Common myeloid progenitor, CD34-positive (primary cell): ENCODE measurements around the gene WDR70.

ENCODE experiments used
- CTCF ChIA-PET: fragments of 350-600 bp; sonication (Branson Sonifier 250); formaldehyde crosslinking; loops from one replicate; lab custom pipeline; 2021; ENCODE audit warnings: antibody characterized with exemption; lab: Charles Lee
- POLR2A ChIA-PET: fragments of 350-600 bp; sonication (Branson Sonifier 250); formaldehyde crosslinking; loops from one replicate; lab custom pipeline; 2021; ENCODE audit warnings: antibody characterized with exemption; lab: Charles Lee
- DNase-seq, 3 donors: peaks; one replicate each; pipeline versions ENCODE4 v3.0.0 to v3.0.0-alpha.2; 2013
- H3K27ac ChIP-seq, 2 experiments: 1 replicate in 1 of 2; 2 replicates in 1 of 2; pipeline ENCODE4 v1.7.0; 2013; ENCODE audit warnings: inconsistent platforms in 2 of 2, low read length in 2 of 2, mild to moderate bottlenecking in 2 of 2, low read depth in 1 of 2, moderate library complexity in 1 of 2; ENCODE audit not compliant: severe bottlenecking in 2 of 2, insufficient read depth in 1 of 2, poor library complexity in 1 of 2
- H3K27me3 ChIP-seq, 5 experiments: replicated peaks in 2 of 5; 1 replicate in 3 of 5; 2 replicates in 2 of 5; pipeline versions ENCODE4 v1.6.1 to v1.7.0; 2013; ENCODE audit warnings: low read length in 4 of 5, mild to moderate bottlenecking in 2 of 5, moderate library complexity in 2 of 5, inconsistent platforms in 1 of 5; ENCODE audit not compliant: insufficient read depth in 5 of 5, control insufficient read depth in 4 of 5
- H3K36me3 ChIP-seq, 4 experiments: 1 replicate in 2 of 4; 2 replicates in 2 of 4; pipeline versions ENCODE4 v1.6.1 to v1.7.0; 2013; ENCODE audit warnings: low read length in 3 of 4, control low read depth in 1 of 4, mild to moderate bottlenecking in 1 of 4; ENCODE audit not compliant: control insufficient read depth in 4 of 4, insufficient read depth in 4 of 4
- H3K4me1 ChIP-seq, 4 experiments: 1 replicate in 3 of 4; 2 replicates in 1 of 4; pipeline versions ENCODE4 v1.6.1 to v1.7.1; 2013; ENCODE audit warnings: low read length in 3 of 4, mild to moderate bottlenecking in 3 of 4, control low read depth in 1 of 4, inconsistent platforms in 1 of 4, moderate library complexity in 1 of 4; ENCODE audit not compliant: control insufficient read depth in 4 of 4, insufficient read depth in 4 of 4; ENCODE audit errors: control extremely low read depth in 1 of 4
- H3K4me3 ChIP-seq, 7 experiments: 1 replicate in 4 of 7; 2 replicates in 3 of 7; pipeline versions ENCODE4 v1.5.1 to v1.7.0; 2013; ENCODE audit warnings: mild to moderate bottlenecking in 7 of 7, low read length in 6 of 7, moderate library complexity in 6 of 7, inconsistent platforms in 2 of 7, low read depth in 2 of 7, control low read depth in 1 of 7; ENCODE audit not compliant: insufficient read depth in 4 of 7, control insufficient read depth in 1 of 7; ENCODE audit errors: extremely low read depth in 1 of 7
- H3K9me3 ChIP-seq, 5 experiments: 1 replicate in 4 of 5; 2 replicates in 1 of 5; pipeline versions ENCODE4 v1.6.1 to v1.7.1; 2013; ENCODE audit warnings: low read length in 4 of 5, mild to moderate bottlenecking in 2 of 5, inconsistent platforms in 1 of 5, low read depth in 1 of 5, moderate library complexity in 1 of 5; ENCODE audit not compliant: control insufficient read depth in 4 of 5, insufficient read depth in 2 of 5; ENCODE audit errors: control extremely low read depth in 1 of 5
- WGBS: methylation state at CpG from one replicate; pipeline ENCODE4 v1.1.5; 2013; ENCODE audit not compliant: insufficient coverage; 5-methylcytosine and 5-hydroxymethylcytosine counted together

WDR70 gene

GRCh38 chr5:37519807-37520206 is 140.7 kb downstream of the WDR70 start:
- peaks cover 1 to 12% (median 7%) of the 10 kb centered on the region in 5 experiments for H3K9me3 ChIP-seq
- no peak overlapping the region for H3K4me3 ChIP-seq
- no peaks in the 10 kb centered on the region for H3K4me1 ChIP-seq
- CTCF ChIA-PET = no interaction called here
- POLR2A ChIA-PET = no interaction called here
- H3K36me3 ChIP-seq = peaks cover 0 to 19% (median 3%) of the 10 kb centered on the region in 4 experiments
- no CpG with 5 or more reads among the region's 1 CpG for whole genome bisulfite sequencing
- no peak overlapping the region for H3K27ac ChIP-seq
- no peaks in the 10 kb centered on the region for H3K27me3 ChIP-seq
- DNase-seq = no peak

- WGBS = no CpG with 5 or more reads among the region's 1 CpG
- DNase-seq = no peak
- Histone ChIP-seq H3K27ac (no peak overlapping the region), H3K4me1 (no peaks in the 10 kb centered on the region), H3K9me3 (peaks cover 1 to 12% (median 7%) of the 10 kb centered on the region in 5 experiments), H3K4me3 (no peak overlapping the region), H3K27me3 (no peaks in the 10 kb centered on the region), H3K36me3 (peaks cover 0 to 19% (median 3%) of the 10 kb centered on the region in 4 experiments)
- ChIA-PET CTCF (no interaction called here), POLR2A (no interaction called here)
Measured at GRCh38 chr5:37520811-37521210, 141.7 kb downstream of the WDR70 start.

GRCh38 chr5:37532976-37533740 is 154.0 kb downstream of the WDR70 start:
- H3K9me3 ChIP-seq = peaks cover 0 to 20% (median 3%) of the 10 kb centered on the region in 5 experiments
- no peaks in the 10 kb centered on the region for H3K27me3 ChIP-seq
- H3K4me1 ChIP-seq = no peaks in the 10 kb centered on the region
- H3K36me3 ChIP-seq = peaks cover 0 to 13% (median 3%) of the 10 kb centered on the region in 4 experiments
- WGBS = 100% methylated on average over 6 of the region's 13 CpGs
- no peak overlapping the region for H3K27ac ChIP-seq
- no peak for DNase-seq
- ChIA-PET POLR2A (no interaction called here), CTCF (no interaction called here)
- H3K4me3 ChIP-seq = no peak overlapping the region

- Histone ChIP-seq H3K4me3 (no peak overlapping the region), H3K27me3 (no peaks in the 10 kb centered on the region), H3K27ac (no peak overlapping the region), H3K9me3 (peaks cover 0 to 20% (median 3%) of the 10 kb centered on the region in 5 experiments), H3K36me3 (peaks cover 0 to 13% (median 3%) of the 10 kb centered on the region in 4 experiments), H3K4me1 (no peaks in the 10 kb centered on the region)
- 98% methylated on average over 4 of the region's 6 CpGs for WGBS
- no peak for DNase-seq
- ChIA-PET CTCF (no interaction called here), POLR2A (no interaction called here)
Measured at GRCh38 chr5:37533851-37534250, 154.7 kb downstream of the WDR70 start.

- ChIA-PET POLR2A (no interaction called here), CTCF (no interaction called here)
- H3K4me1 ChIP-seq = peaks cover 0 to 6% (median 0%) of the 10 kb centered on the region in 4 experiments
- peaks cover 0 to 4% (median under 1%) of the 10 kb centered on the region in 4 experiments for H3K36me3 ChIP-seq
- 95% methylated on average over 3 of the region's 3 CpGs for WGBS
- no peaks in the 10 kb centered on the region for H3K9me3 ChIP-seq
- DNase-seq = no peak
- no peak overlapping the region for H3K4me3 ChIP-seq
- no peak overlapping the region for H3K27ac ChIP-seq
- H3K27me3 ChIP-seq = no peaks in the 10 kb centered on the region
Measured at GRCh38 chr5:37539459-37539858, 160.3 kb downstream of the WDR70 start.

- no peaks in the 10 kb centered on the region for H3K9me3 ChIP-seq
- peaks cover 0 to 4% (median 0%) of the 10 kb centered on the region in 4 experiments for H3K36me3 ChIP-seq
- H3K27ac ChIP-seq = no peak overlapping the region
- H3K4me1 ChIP-seq = peaks cover 0 to 6% (median 0%) of the 10 kb centered on the region in 4 experiments
- WGBS = 86% methylated on average over 1 of the region's 1 CpG
- no peak overlapping the region for H3K4me3 ChIP-seq
- POLR2A ChIA-PET = no interaction called here
- CTCF ChIA-PET = no interaction called here
- DNase-seq = no peak
- no peaks in the 10 kb centered on the region for H3K27me3 ChIP-seq
Measured at GRCh38 chr5:37543216-37543615, 164.1 kb downstream of the WDR70 start.

GRCh38 chr5:37549411-37549810 is 170.3 kb downstream of the WDR70 start:
- H3K27ac ChIP-seq = no peak overlapping the region
- no peaks in the 10 kb centered on the region for H3K27me3 ChIP-seq
- peaks cover 10 to 23% (median 20%) of the 10 kb centered on the region in 4 experiments for H3K4me1 ChIP-seq
- CTCF ChIA-PET = interaction anchor here (1.2 kb wide), 1 partner anchor 17 kb away, joined by 3 read pairs; no protein-coding TSS in a partner anchor
- H3K4me3 ChIP-seq = no peak overlapping the region
- POLR2A ChIA-PET = interaction anchor here (0.6 kb wide), 1 partner anchor 10 kb away, joined by 4 read pairs; no protein-coding TSS in a partner anchor
- peaks cover 0 to 5% (median 1%) of the 10 kb centered on the region in 5 experiments for H3K9me3 ChIP-seq
- peaks cover 0 to 3% (median 0%) of the 10 kb centered on the region in 4 experiments for H3K36me3 ChIP-seq
- DNase-seq = no peak
